Measurements from ENCODE around the gene TMPRSS11D. TPM values are rescaled to one million over a fixed set of nuclear protein-coding genes. Genes with fewer than 3 reads are reported as not detected.

The TMPRSS11D gene
- total RNA-seq, 1 donor from 2014 or later, result not detected

- Mint-ChIP-seq H3K36me3 (no peaks in the 10 kb centered on the region), H3K9me3 (no peaks in the 10 kb centered on the region), H3K4me1 (ENCODE audit: unreplicated experiment) (no peaks in the 10 kb centered on the region), H3K4me3 (no peak overlapping the region), H3K27ac (no peak overlapping the region), H3K27me3 (no peaks in the 10 kb centered on the region)
- no peak for DNase-seq (ENCODE audit: extremely low spot score, unreplicated experiment)
- TF ChIP-seq CTCF (conservative IDR thresholded peaks at IDR 0.05), result no peak
These were observed 12.7 kb upstream of the TMPRSS11D start for GRCh38 chr4:67896421-67897065.

GRCh38 chr4:67894659-67895058, 10.9 kb upstream of the TMPRSS11D start:
- Mint-ChIP-seq H3K9me3 (no peaks in the 10 kb centered on the region), H3K4me3 (no peak overlapping the region), H3K27ac (no peak overlapping the region), H3K4me1 (ENCODE audit: unreplicated experiment) (no peaks in the 10 kb centered on the region), H3K27me3 (no peaks in the 10 kb centered on the region), H3K36me3 (no peaks in the 10 kb centered on the region)
- no peak for TF ChIP-seq CTCF (conservative IDR thresholded peaks at IDR 0.05)
- no peak for DNase-seq (ENCODE audit: extremely low spot score, unreplicated experiment)

GRCh38 chr4:67892905-67893304, 9.1 kb upstream of the TMPRSS11D start:
- H3K4me3 Mint-ChIP-seq, result no peak overlapping the region
- DNase-seq (ENCODE audit: extremely low spot score, unreplicated experiment), result no peak
- no peaks in the 10 kb centered on the region for H3K9me3 Mint-ChIP-seq
- H3K27ac Mint-ChIP-seq, result no peak overlapping the region
- no peaks in the 10 kb centered on the region for H3K4me1 Mint-ChIP-seq (ENCODE audit: unreplicated experiment)
- no peak for TF ChIP-seq CTCF (conservative IDR thresholded peaks at IDR 0.05)
- no peaks in the 10 kb centered on the region for H3K36me3 Mint-ChIP-seq
- no peaks in the 10 kb centered on the region for H3K27me3 Mint-ChIP-seq

- TF ChIP-seq CTCF (conservative IDR thresholded peaks at IDR 0.05), result no peak
- Mint-ChIP-seq H3K27ac (no peak overlapping the region), H3K4me1 (ENCODE audit: unreplicated experiment) (no peaks in the 10 kb centered on the region)
These were observed 8.5 kb upstream of the TMPRSS11D start for GRCh38 chr4:67892253-67892652.

GRCh38 chr4:67891645-67892044, 7.8 kb upstream of the TMPRSS11D start:
- Mint-ChIP-seq H3K4me3 (no peak overlapping the region), H3K27ac (no peak overlapping the region)
- DNase-seq (ENCODE audit: extremely low spot score, unreplicated experiment), result no peak

More at GRCh38 chr4:67892253-67892652, 8.5 kb upstream of the TMPRSS11D start:
- Mint-ChIP-seq H3K9me3 (no peaks in the 10 kb centered on the region), H3K4me3 (no peak overlapping the region), H3K36me3 (no peaks in the 10 kb centered on the region), H3K27me3 (no peaks in the 10 kb centered on the region)
- DNase-seq (ENCODE audit: extremely low spot score, unreplicated experiment), result no peak

More at GRCh38 chr4:67891645-67892044, 7.8 kb upstream of the TMPRSS11D start:
- H3K4me1 Mint-ChIP-seq (ENCODE audit: unreplicated experiment), result no peaks in the 10 kb centered on the region
- H3K36me3 Mint-ChIP-seq, result no peaks in the 10 kb centered on the region
- no peaks in the 10 kb centered on the region for H3K27me3 Mint-ChIP-seq
- H3K9me3 Mint-ChIP-seq, result no peaks in the 10 kb centered on the region
- TF ChIP-seq CTCF (conservative IDR thresholded peaks at IDR 0.05), result no peak

Data from type B pancreatic cell (in vitro differentiated cells).